HG02571 (cell line): ENCODE data around the gene KCTD8.
"Not testable (repeated sequence)": the region's sequence is repeated elsewhere in the genome, so short reads cannot be mapped to it uniquely, and the experiment has no call there.

Experiments used
- ATAC-seq: cut with Tn5 transposase; IDR thresholded peaks from one replicate; pipeline ENCODE4 v1.9.1; 2021; ENCODE audit warnings: mild to moderate bottlenecking, moderate library complexity; ENCODE audit not compliant: unreplicated experiment

KCTD8 gene

GRCh38 chr4:44167766-44168165 lies 280.8 kb downstream of the KCTD8 start:
- not testable (repeated sequence) for ATAC-seq

- no peak for ATAC-seq
Measured at GRCh38 chr4:44165938-44166337, 282.7 kb downstream of the KCTD8 start.

- ATAC-seq = no peak
Measured at GRCh38 chr4:44162538-44163270, 285.9 kb downstream of the KCTD8 start.

DNA sequence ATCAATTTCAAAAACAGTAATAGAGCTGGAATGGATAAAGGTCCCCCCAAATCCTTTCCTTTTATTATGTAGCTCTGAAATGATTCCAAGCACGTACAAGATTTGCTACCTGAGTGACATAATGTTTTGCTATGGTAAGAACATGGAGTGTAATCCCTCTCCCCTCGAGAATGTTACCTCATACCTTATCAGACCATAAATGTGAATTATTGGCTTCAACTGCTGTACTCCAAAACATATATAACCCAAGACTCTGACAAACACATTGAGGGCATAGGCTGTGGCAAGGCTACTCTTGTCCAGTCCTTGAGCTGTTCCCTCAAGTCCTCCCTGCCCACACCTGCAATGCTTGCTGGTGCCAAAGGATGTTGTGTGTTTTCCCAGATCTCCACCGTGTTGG lies 286.9 kb downstream of the KCTD8 start:
- no peak for ATAC-seq

DNA sequence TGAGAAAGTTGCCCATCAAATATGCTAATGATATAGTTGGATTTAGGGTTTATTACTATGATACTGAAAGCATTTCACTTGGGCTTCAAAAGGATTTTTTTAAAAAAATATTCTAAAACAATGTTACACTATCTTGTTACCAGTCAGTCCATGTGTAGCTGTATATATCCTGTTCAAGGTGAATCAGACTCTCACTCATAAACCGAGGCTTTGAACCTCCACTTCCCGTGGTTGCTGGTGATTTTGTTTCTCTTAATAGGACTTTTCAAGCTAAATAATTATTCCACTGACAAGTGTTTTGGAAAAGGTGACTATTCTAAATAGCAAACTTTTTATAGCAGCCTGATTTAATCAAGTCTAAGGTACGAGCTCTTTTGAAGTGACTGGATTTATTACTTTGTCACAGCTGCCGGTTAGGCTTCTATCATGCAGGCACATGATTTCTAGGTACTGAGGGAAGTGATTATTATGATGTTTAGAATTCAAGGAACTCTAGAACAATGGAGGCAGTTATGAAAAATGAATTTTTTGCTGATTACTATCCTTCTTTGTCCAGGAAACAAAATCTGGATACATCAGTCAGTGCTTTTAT lies 287.7 kb downstream of the KCTD8 start:
- no peak for ATAC-seq

DNA sequence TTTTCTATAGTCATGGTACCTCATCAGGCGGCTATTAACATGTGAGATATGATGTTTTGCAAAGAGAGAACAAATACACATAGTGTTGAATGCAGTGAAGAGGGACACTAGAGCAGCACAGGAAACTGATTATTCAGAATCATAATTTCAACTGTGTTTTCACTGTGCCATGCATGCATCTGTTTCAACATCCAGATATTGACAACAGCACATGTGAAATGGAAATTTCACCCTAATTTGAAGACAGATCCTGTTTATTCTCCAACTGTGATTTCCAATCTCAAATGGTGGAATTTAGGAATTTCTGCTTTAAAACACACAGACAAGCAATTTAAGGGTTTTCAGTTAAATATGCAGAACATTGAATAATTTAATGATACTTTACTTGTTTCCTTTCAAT lies 288.6 kb downstream of the KCTD8 start:
- ATAC-seq = no peak

DNA sequence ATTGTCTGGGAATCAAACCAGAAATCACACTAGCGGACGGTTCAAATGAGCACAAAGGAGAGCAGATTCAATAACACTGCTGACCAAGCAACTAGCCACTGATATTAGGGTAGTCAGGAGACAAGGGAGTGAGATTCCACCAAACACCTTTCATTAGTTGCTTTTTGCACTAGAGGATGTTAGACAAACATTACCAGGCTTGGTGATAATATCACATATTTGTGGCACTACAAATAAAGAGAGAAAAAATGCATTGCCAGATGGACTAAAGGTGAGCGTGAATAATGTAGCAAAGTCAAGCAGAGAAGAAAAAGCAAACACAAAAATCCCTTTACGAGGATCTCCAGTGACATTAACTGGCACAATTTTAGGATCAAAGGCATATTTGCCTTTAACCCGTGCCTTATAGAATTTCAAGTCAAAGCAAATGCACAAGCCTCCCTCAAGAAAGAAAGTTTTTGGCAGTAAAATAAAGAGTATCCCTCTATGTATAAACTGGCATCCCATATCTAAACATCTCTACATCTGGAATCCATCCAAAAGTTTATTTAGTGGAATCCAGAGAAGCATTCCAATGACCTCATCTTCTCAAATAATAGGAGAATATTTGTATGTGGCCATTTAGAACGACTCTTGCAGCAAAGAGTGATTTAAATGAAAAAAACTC lies 290.9 kb downstream of the KCTD8 start:
- ATAC-seq = no peak

DNA sequence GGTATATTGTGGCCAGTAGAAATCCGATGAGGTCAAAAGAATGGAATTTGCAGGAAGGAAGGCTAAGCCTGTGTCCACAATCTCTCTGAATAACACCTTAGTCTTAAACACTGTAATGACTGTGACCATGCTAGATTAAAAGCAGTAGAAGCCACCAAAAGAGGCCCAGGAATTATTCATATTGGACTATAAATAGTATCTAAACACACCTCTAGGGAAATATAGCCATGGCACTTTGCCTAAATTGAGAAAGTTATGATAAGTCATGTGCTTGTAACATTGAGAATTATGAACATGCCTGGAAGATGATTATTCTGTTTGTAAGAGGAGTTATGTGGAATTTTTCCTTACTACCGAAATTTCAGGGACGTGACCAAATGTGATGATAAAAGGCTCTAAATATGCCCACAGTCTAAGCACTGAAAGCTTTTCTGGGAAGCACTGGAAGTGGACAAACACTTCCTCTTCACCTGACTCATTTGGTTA lies 298.5 kb downstream of the KCTD8 start:
- ATAC-seq = no peak

DNA sequence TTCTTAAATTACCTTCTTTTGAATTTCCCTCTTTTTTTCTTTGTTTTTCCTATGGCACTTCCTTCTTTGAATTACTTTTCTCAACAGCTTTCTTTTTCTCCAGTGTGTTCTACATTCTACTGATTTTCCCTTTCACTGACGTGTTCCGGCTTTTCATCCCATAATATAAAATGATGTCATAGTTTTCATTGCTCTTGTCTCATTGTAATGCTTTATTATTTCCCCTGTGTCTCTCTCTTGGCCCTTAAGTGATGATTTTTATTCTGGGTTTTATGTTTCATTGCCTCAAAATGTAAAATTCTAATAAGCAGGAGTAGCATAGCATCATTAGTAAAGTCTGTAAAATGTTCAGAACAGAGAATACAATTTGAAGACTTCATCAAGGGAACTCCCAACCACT lies 299.3 kb downstream of the KCTD8 start:
- ATAC-seq = no peak

DNA sequence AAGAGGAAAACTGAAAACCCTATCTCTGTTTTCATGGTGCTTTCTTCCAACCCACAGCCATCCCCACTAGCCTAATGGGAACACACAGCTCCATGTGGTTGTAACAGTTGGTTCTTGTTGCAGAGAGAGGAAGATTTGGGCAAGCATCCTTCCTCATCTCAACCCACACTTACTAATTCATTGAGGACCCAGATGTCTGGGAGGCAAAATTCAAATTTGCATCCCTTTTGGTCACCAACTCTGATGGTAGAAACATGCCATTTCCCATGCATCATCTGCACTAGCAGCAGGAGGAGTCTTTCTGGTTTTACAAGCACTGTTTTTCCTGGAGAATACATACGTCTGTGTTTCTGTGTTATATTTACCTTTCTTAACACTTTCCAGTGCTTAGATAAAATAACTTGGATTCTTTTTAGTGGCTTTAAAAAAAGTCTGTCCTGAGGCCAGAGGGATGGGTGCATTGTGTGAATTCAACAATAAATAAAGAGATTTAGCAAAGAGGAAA lies 301.0 kb downstream of the KCTD8 start:
- no peak for ATAC-seq

GRCh38 chr4:44146516-44146915 lies 302.1 kb downstream of the KCTD8 start:
- no peak for ATAC-seq

DNA sequence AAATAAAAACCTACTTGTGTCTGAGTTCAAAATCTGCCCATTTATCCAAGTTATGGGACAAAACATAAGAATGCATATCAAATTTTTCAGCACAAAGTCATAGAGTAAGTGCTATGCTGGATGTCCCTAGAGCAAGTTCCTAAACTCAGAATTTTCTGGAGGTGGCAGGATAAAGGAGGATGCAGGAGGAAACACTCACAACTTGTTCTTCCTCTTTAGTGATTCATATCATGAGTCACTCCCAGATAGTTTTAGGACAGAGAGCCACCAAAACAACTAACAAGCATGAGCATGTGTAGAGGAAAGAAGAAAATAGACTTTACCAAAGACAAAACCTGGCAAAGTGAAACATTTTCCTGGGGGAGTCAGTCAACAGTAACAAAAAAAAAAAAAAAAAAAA lies 302.7 kb downstream of the KCTD8 start:
- no peak for ATAC-seq

- ATAC-seq = no peak
Measured at GRCh38 chr4:44132526-44132925, 316.1 kb downstream of the KCTD8 start.
